GM19397 (cell line): ENCODE measurements around the gene CHST5.
"Not testable (repeated sequence)": the region's sequence is repeated elsewhere in the genome, so short reads cannot be mapped to it uniquely, and the experiment has no call there.

Experiments
- ATAC-seq: cut with Tn5 transposase; IDR thresholded peaks from one replicate; pipeline ENCODE4 v1.9.1; 2021; ENCODE audit warnings: mild to moderate bottlenecking, moderate library complexity; ENCODE audit not compliant: unreplicated experiment

The CHST5 gene

GRCh38 chr16:75552951-75553350, 17.0 kb upstream of the CHST5 start:
- no peak for ATAC-seq

DNA sequence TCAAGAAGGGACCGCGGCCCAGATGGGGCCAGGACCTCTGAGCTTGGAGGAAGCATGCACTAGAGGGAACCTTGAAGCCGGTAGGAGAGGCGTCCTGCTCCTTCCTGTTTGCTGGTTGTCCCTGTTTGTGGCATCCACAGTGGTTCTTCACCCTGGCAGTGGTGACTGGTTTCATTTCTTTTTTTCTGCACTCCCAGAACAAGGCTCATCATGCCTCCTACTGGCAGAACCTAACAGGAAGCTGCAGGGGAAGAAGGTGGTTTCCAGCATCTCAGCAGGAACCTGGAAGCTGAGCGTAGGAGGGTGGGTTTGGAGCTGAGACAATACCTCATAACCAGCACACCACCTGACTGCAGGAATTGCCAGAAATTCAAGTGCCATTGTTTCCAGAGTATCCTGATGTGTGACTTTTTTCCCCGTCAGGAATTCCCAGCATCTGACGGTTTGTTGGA, 14.3 kb upstream of the CHST5 start:
- peak; percentile 85 for ATAC-seq

DNA sequence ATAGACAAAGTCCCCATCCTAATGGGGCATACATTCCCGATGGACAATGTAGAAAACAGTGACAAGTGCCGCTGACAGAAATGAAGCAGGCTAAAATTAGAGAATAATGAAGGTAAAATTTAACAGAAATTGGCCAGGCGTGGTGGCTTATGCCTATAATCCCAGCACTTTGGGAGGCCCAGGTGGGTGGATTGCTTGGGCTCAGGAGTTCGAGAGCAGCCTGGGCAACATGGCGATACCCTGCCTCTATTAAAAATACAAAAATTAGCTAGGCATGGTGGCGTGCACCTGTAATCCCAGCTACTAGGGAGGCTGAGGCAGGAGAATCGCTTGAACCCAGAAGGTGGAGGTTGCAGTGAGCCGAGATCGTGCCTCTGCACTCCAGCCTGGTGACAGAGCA, 12.5 kb upstream of the CHST5 start:
- ATAC-seq: not testable (repeated sequence)

GRCh38 chr16:75546293-75546692, 10.4 kb upstream of the CHST5 start:
- no peak for ATAC-seq

GRCh38 chr16:75545879-75546278, 10.0 kb upstream of the CHST5 start:
- ATAC-seq: not testable (repeated sequence)

GRCh38 chr16:75542462-75542861, 6.6 kb upstream of the CHST5 start:
- not testable (repeated sequence) for ATAC-seq

GRCh38 chr16:75541236-75541635, 5.3 kb upstream of the CHST5 start:
- no peak for ATAC-seq

DNA sequence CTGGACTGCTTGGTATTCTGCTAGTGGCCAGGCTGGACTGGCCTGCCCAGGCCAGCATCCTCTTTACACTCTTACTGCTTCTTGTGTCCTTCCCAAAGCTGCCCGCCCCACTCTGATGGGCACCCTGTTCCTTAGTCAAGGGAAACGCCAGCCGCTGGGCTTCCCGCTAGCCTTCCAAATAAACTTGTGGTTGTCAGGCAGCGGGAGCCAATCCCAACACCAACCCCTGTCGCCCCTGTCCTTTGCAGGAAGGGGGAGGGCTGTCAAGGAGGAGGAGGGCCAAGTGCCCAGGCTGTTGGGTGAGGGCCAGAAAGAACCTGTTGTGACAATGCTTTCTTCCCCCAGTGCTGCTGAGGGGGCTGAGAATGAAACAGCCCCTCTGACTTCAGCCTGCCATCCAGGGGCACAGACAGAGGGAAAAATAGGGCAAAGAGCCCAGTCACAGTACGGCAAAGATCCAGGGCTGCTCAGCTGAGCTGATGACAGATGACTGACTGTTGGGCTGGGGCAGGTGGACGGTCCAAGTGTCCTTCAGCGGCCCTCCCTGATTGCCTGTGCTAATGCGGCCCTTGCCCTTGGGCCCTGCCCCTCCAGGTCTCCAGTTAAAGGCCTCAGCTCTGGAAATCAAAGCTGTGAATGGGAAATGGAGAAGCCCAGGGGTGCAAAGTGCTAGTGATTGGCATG, 3.1 kb upstream of the CHST5 start:
- not testable (repeated sequence) for ATAC-seq

- no peak for ATAC-seq
Measured at GRCh38 chr16:75537776-75538175, 1.9 kb upstream of the CHST5 start.

DNA sequence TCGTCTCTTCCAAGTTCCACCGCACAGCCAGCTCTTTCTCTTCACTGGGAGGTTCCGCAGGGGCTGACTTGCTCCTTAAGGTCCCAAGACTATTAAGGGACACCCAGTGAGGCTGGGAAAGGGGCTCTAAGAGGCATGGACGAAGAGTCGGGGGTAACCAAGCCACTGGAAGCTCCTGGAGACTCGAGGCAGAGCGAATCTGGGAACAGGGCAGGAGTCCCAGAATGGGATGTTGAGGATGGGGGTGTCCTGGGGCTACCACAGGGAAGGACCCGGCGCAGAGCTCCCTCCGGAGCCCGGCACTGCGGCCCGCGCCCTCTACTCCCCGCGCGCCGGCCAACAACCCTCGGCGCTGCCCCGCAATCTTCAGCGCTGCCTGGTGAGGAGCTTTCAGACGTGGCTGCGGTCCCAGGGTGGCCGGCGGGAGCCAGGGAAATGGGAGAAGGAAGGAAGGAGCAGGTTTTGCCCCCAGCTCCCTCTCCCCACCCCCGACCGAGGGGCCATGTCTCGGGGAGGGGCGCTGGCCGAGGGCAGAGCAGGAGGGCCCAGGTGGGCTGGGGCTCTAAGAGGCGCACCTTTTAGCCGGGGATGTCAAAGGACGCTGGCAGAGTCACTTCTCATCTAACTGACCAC, 581 bp downstream of the CHST5 start:
- ATAC-seq: no peak

DNA sequence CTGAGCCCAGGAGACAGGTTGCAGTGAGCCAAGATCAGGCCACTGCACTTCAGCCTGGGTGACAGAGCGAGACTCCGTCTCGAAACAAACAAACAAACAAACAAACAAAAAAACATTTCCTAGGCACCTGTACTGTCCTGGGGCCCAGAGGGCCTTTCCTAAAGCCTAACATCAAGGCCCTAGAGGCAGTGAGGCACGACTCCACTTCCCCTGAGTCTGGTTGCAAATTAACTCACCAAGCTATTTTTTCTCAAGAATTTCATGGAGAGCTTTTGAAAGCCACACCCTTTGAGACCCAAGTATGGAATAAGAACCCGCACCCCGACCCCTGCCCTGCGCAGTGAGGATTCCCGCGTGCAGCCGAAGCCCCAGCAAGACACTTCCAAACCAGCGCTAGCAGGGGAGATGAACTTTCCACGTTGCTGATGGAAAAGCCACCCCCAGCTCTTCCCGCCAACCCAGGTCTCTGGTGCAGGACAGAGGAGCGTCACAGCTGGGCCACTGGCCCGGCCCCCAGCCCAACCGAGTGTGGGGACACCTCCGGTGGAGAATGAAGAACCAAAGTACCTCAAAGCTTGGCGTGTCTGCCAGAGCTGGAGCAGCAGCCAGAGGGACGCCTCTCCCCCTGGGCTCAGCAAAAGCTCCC, 1.2 kb downstream of the CHST5 start:
- ATAC-seq: no peak

GRCh38 chr16:75532791-75533190, 3.1 kb downstream of the CHST5 start:
- no peak for ATAC-seq

GRCh38 chr16:75532142-75532765, 3.7 kb downstream of the CHST5 start:
- no peak for ATAC-seq

DNA sequence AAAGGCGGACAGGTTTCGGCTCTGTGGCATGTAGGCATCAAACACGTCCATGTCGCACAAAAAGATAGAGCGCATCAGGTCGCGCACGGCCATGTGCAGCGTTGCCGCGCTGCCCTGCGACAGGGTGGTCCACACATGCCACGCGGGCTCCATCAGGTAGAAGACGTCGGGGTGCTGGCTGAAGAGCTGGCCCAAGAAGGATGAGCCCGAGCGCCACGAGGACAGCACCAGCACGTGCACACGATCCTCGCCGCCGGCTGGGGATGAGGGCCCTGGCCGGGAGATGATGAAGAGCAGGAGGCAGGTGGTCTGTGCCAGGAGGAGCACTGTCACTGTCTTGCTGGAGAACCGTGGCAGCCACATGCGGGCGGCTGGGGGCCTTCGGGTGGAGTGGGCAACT, 5.9 kb downstream of the CHST5 start:
- no peak for ATAC-seq

- no peak for ATAC-seq
Measured at GRCh38 chr16:75529056-75529905, 6.6 kb downstream of the CHST5 start.

- ATAC-seq: no peak
Measured at GRCh38 chr16:75527825-75528299, 8.0 kb downstream of the CHST5 start.

GRCh38 chr16:75526032-75526790, 9.7 kb downstream of the CHST5 start:
- no peak for ATAC-seq

- ATAC-seq: no peak
Measured at GRCh38 chr16:75519175-75519574, 16.7 kb downstream of the CHST5 start.

- not testable (repeated sequence) for ATAC-seq
Measured at GRCh38 chr16:75516189-75516966, 19.5 kb downstream of the CHST5 start.
